ENCODE results near the gene FHOD3. TPM values are rescaled to one million over a fixed set of nuclear protein-coding genes. Genes with fewer than 3 reads are reported as not detected.
"Not testable (repeated sequence)": the region's sequence is repeated elsewhere in the genome, so short reads cannot be mapped to it uniquely, and the experiment has no call there.

FHOD3 gene
- total and polyA plus RNA-seq, 7 experiments from 2014 or later, result not detected

GRCh38 chr18:36721351-36721750 lies 423.8 kb downstream of the FHOD3 start:
- H3K9me3 ChIP-seq (ENCODE audit: control insufficient read depth in 2 of 3, low read length in 3 of 3); DNase-seq; H3K4me1 ChIP-seq (ENCODE audit: control insufficient read depth in 2 of 2, insufficient read depth in 2 of 2, low read length in 2 of 2); H3K4me3 Mint-ChIP-seq; ATAC-seq; H3K27me3 ChIP-seq (ENCODE audit: control insufficient read depth in 2 of 2, insufficient read depth in 2 of 2, low read length in 2 of 2); H3K4me1 Mint-ChIP-seq; H3K27ac ChIP-seq (ENCODE audit: low read depth, low read length); intact Hi-C loops (cut with micrococcal nuclease); H3K4me3 ChIP-seq (ENCODE audit: low read length); H3K36me3 Mint-ChIP-seq; H3K27ac Mint-ChIP-seq; CTCF ChIA-PET; H3K36me3 ChIP-seq (ENCODE audit: control insufficient read depth in 2 of 3, insufficient read depth in 3 of 3, low read length in 3 of 3); POLR2A ChIA-PET; H3K9me3 Mint-ChIP-seq: not testable (repeated sequence)
- peaks cover 4 to 11% (median 5%) of the 10 kb centered on the region in 5 donors for H3K27me3 Mint-ChIP-seq

- ChIA-PET POLR2A (no interaction called here), CTCF (no interaction called here)
- Histone ChIP-seq H3K27ac (ENCODE audit: low read depth, low read length) (no peak overlapping the region), H3K9me3 (ENCODE audit: control insufficient read depth in 2 of 3, low read length in 3 of 3) (no peaks in the 10 kb centered on the region), H3K4me1 (ENCODE audit: control insufficient read depth in 2 of 2, insufficient read depth in 2 of 2, low read length in 2 of 2) (no peaks in the 10 kb centered on the region), H3K36me3 (ENCODE audit: control insufficient read depth in 2 of 3, insufficient read depth in 3 of 3, low read length in 3 of 3) (no peaks in the 10 kb centered on the region), H3K27me3 (ENCODE audit: control insufficient read depth in 2 of 2, insufficient read depth in 2 of 2, low read length in 2 of 2) (no peaks in the 10 kb centered on the region), H3K4me3 (ENCODE audit: low read length) (no peak overlapping the region)
- Mint-ChIP-seq H3K4me1 (no peaks in the 10 kb centered on the region), H3K36me3 (no peaks in the 10 kb centered on the region), H3K4me3 (no peak overlapping the region), H3K27me3 (peaks cover 4 to 25% (median 5%) of the 10 kb centered on the region in 5 donors), H3K9me3 (peaks cover 0 to 1% (median 0%) of the 10 kb centered on the region in 11 donors), H3K27ac (no peak overlapping the region)
- no peak for DNase-seq
- intact Hi-C loops (cut with micrococcal nuclease), result no loop called here
- no peak for ATAC-seq
These were observed 426.7 kb downstream of the FHOD3 start for GRCh38 chr18:36724169-36724568.

- Histone ChIP-seq H3K27me3 (ENCODE audit: control insufficient read depth in 2 of 2, insufficient read depth in 2 of 2, low read length in 2 of 2) (no peaks in the 10 kb centered on the region), H3K36me3 (ENCODE audit: control insufficient read depth in 2 of 3, insufficient read depth in 3 of 3, low read length in 3 of 3) (no peaks in the 10 kb centered on the region), H3K9me3 (ENCODE audit: control insufficient read depth in 2 of 3, low read length in 3 of 3) (no peaks in the 10 kb centered on the region), H3K4me3 (ENCODE audit: low read length) (no peak overlapping the region), H3K27ac (ENCODE audit: low read depth, low read length) (no peak overlapping the region), H3K4me1 (ENCODE audit: control insufficient read depth in 2 of 2, insufficient read depth in 2 of 2, low read length in 2 of 2) (no peaks in the 10 kb centered on the region)
- ChIA-PET CTCF (no interaction called here), POLR2A (no interaction called here)
- no peaks in the 10 kb centered on the region for H3K36me3 Mint-ChIP-seq
- intact Hi-C loops (cut with micrococcal nuclease), result no loop called here
- H3K27ac Mint-ChIP-seq, result no peak overlapping the region
- DNase-seq (no peak), ATAC-seq (no peak)
- peaks cover 0 to 1% (median 0%) of the 10 kb centered on the region in 11 donors for H3K9me3 Mint-ChIP-seq
- no peak overlapping the region for H3K4me3 Mint-ChIP-seq
- no peaks in the 10 kb centered on the region for H3K4me1 Mint-ChIP-seq
- peaks cover 4 to 25% (median 5%) of the 10 kb centered on the region in 5 donors for H3K27me3 Mint-ChIP-seq
These were observed 427.1 kb downstream of the FHOD3 start for GRCh38 chr18:36724591-36725001.

- Mint-ChIP-seq H3K4me1 (no peaks in the 10 kb centered on the region), H3K9me3 (peaks cover 0 to 18% (median 5%) of the 10 kb centered on the region in 11 donors), H3K27ac (no peak overlapping the region), H3K4me3 (no peak overlapping the region), H3K36me3 (no peaks in the 10 kb centered on the region), H3K27me3 (peaks cover 0 to 43% (median 4%) of the 10 kb centered on the region in 5 donors)
- Histone ChIP-seq H3K4me1 (ENCODE audit: control insufficient read depth in 2 of 2, insufficient read depth in 2 of 2, low read length in 2 of 2) (no peaks in the 10 kb centered on the region), H3K27me3 (ENCODE audit: control insufficient read depth in 2 of 2, insufficient read depth in 2 of 2, low read length in 2 of 2) (no peaks in the 10 kb centered on the region), H3K9me3 (ENCODE audit: control insufficient read depth in 2 of 3, low read length in 3 of 3) (no peaks in the 10 kb centered on the region), H3K4me3 (ENCODE audit: low read length) (no peak overlapping the region), H3K27ac (ENCODE audit: low read depth, low read length) (no peak overlapping the region), H3K36me3 (ENCODE audit: control insufficient read depth in 2 of 3, insufficient read depth in 3 of 3, low read length in 3 of 3) (no peaks in the 10 kb centered on the region)
- ATAC-seq (no peak), DNase-seq (no peak)
- POLR2A ChIA-PET, result no interaction called here
- CTCF ChIA-PET, result no interaction called here
- intact Hi-C loops (cut with micrococcal nuclease), result no loop called here
These were observed 430.8 kb downstream of the FHOD3 start for GRCh38 chr18:36728345-36728744.

- ChIA-PET POLR2A (no interaction called here), CTCF (no interaction called here)
These were observed 431.7 kb downstream of the FHOD3 start for GRCh38 chr18:36729197-36729596.

GRCh38 chr18:36732264-36732663 lies 434.8 kb downstream of the FHOD3 start:
- Histone ChIP-seq H3K27ac (ENCODE audit: low read depth, low read length) (no peak overlapping the region), H3K4me1 (ENCODE audit: control insufficient read depth in 2 of 2, insufficient read depth in 2 of 2, low read length in 2 of 2) (no peaks in the 10 kb centered on the region), H3K9me3 (ENCODE audit: control insufficient read depth in 2 of 3, low read length in 3 of 3) (no peaks in the 10 kb centered on the region), H3K27me3 (ENCODE audit: control insufficient read depth in 2 of 2, insufficient read depth in 2 of 2, low read length in 2 of 2) (no peaks in the 10 kb centered on the region), H3K4me3 (ENCODE audit: low read length) (no peak overlapping the region), H3K36me3 (ENCODE audit: control insufficient read depth in 2 of 3, insufficient read depth in 3 of 3, low read length in 3 of 3) (no peaks in the 10 kb centered on the region)
- ATAC-seq, result no peak
- no peak overlapping the region for H3K4me3 Mint-ChIP-seq
- ChIA-PET CTCF (no interaction called here), POLR2A (no interaction called here)
- intact Hi-C loops (cut with micrococcal nuclease), result no loop called here
- no peak for DNase-seq
- peaks cover 0 to 31% (median 0%) of the 10 kb centered on the region in 5 donors for H3K27me3 Mint-ChIP-seq
- no peaks in the 10 kb centered on the region for H3K4me1 Mint-ChIP-seq
- H3K36me3 Mint-ChIP-seq, result no peaks in the 10 kb centered on the region
- peaks cover 0 to 19% (median 5%) of the 10 kb centered on the region in 11 donors for H3K9me3 Mint-ChIP-seq
- H3K27ac Mint-ChIP-seq, result no peak overlapping the region

More at GRCh38 chr18:36729197-36729596, 431.7 kb downstream of the FHOD3 start:
- Mint-ChIP-seq H3K27ac (no peak overlapping the region), H3K4me1 (no peaks in the 10 kb centered on the region), H3K27me3 (peaks cover 0 to 45% (median 4%) of the 10 kb centered on the region in 5 donors), H3K4me3 (no peak overlapping the region), H3K36me3 (no peaks in the 10 kb centered on the region), H3K9me3 (peaks cover 0 to 19% (median 5%) of the 10 kb centered on the region in 11 donors)
- intact Hi-C loops (cut with micrococcal nuclease), result no loop called here
- Histone ChIP-seq H3K27ac (ENCODE audit: low read depth, low read length) (no peak overlapping the region), H3K27me3 (ENCODE audit: control insufficient read depth in 2 of 2, insufficient read depth in 2 of 2, low read length in 2 of 2) (no peaks in the 10 kb centered on the region), H3K4me3 (ENCODE audit: low read length) (no peak overlapping the region), H3K4me1 (ENCODE audit: control insufficient read depth in 2 of 2, insufficient read depth in 2 of 2, low read length in 2 of 2) (no peaks in the 10 kb centered on the region), H3K9me3 (ENCODE audit: control insufficient read depth in 2 of 3, low read length in 3 of 3) (no peaks in the 10 kb centered on the region), H3K36me3 (ENCODE audit: control insufficient read depth in 2 of 3, insufficient read depth in 3 of 3, low read length in 3 of 3) (no peaks in the 10 kb centered on the region)
- ATAC-seq (no peak), DNase-seq (no peak)

- Mint-ChIP-seq H3K4me3 (no peak overlapping the region), H3K27me3 (peaks cover 0 to 25% (median 7%) of the 10 kb centered on the region in 5 donors), H3K36me3 (no peaks in the 10 kb centered on the region), H3K4me1 (no peaks in the 10 kb centered on the region), H3K27ac (no peak overlapping the region), H3K9me3 (peaks cover 0 to 19% (median 5%) of the 10 kb centered on the region in 11 donors)
- Histone ChIP-seq H3K36me3 (ENCODE audit: control insufficient read depth in 2 of 3, insufficient read depth in 3 of 3, low read length in 3 of 3) (no peaks in the 10 kb centered on the region), H3K4me3 (ENCODE audit: low read length) (no peak overlapping the region), H3K27ac (ENCODE audit: low read depth, low read length) (no peak overlapping the region), H3K4me1 (ENCODE audit: control insufficient read depth in 2 of 2, insufficient read depth in 2 of 2, low read length in 2 of 2) (no peaks in the 10 kb centered on the region), H3K9me3 (ENCODE audit: control insufficient read depth in 2 of 3, low read length in 3 of 3) (no peaks in the 10 kb centered on the region), H3K27me3 (ENCODE audit: control insufficient read depth in 2 of 2, insufficient read depth in 2 of 2, low read length in 2 of 2) (no peaks in the 10 kb centered on the region)
- ChIA-PET CTCF (no interaction called here), POLR2A (no interaction called here)
- ATAC-seq (no peak), DNase-seq (no peak)
- intact Hi-C loops (cut with micrococcal nuclease), result no loop called here
These were observed 435.6 kb downstream of the FHOD3 start for GRCh38 chr18:36733150-36733549.

Measured in naive thymus-derived CD4-positive, alpha-beta T cell (primary cell).